ENCODE measurements around the gene PCNX2.

DNA sequence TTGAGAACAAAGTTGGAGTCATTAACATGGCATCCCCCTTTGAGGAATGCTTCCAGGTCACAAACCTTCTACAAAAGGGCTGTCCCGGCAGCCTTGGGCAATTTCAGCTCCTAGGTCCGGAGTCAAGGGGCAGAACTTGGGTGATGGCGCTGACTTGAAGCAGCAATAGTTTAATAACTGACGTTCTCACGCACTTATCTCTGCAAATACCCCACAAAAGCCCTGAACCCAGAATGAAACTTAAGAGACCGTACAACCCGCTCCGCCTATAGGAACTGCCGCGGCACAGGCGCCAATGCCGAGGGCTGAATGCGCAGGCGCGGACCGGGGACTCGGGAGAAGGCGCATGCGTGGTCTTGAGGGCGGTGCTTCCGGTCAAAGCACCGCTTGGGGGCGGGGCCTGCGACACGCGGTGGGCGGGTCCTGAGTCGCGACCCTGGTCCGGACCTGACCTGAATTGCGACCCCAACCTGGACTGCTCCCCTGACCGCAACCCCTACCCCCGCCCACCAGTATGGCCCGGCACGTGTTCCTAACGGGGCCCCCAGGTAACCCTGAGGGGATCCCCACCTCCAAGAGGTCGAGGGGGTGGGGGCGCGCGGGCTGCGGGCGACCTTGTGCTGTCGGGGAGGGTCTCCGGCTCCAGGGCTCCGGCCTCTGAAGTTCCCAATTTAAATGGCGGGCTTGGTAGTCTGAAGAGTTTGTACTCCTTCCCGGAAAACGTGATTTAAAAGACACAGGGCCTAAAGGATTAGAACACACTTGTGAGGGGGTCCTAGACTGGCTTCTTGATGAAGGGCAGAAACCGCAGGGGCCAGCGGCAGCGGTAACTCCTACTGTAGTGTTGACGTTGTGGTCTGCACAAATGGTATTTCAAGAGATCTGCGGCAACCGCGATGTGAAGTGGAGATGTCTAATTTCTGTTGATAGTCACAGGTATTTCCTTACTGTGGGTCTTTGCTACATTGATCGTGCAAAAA, 345.0 kb downstream of the PCNX2 start, which contains the start of gene NTPCR:
- no peak for TF ChIP-seq POLR2A (IDR thresholded peaks at IDR 0.05)
- TF ChIP-seq, protein P1, sequence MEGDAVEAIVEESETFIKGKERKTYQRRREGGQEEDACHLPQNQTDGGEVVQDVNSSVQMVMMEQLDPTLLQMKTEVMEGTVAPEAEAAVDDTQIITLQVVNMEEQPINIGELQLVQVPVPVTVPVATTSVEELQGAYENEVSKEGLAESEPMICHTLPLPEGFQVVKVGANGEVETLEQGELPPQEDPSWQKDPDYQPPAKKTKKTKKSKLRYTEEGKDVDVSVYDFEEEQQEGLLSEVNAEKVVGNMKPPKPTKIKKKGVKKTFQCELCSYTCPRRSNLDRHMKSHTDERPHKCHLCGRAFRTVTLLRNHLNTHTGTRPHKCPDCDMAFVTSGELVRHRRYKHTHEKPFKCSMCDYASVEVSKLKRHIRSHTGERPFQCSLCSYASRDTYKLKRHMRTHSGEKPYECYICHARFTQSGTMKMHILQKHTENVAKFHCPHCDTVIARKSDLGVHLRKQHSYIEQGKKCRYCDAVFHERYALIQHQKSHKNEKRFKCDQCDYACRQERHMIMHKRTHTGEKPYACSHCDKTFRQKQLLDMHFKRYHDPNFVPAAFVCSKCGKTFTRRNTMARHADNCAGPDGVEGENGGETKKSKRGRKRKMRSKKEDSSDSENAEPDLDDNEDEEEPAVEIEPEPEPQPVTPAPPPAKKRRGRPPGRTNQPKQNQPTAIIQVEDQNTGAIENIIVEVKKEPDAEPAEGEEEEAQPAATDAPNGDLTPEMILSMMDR (IDR thresholded peaks at IDR 0.05) = no peak

Data from testis (tissue), 2 donors.